GM21381 (cell line): ENCODE measurements around the gene GALNTL6.
"Not testable (repeated sequence)": the region's sequence is repeated elsewhere in the genome, so short reads cannot be mapped to it uniquely, and the experiment has no call there.

Source experiments
- ATAC-seq: cut with Tn5 transposase; IDR thresholded peaks from one replicate; pipeline ENCODE4 v1.9.1; 2021; ENCODE audit warnings: mild to moderate bottlenecking, moderate library complexity; ENCODE audit not compliant: unreplicated experiment

Gene GALNTL6

DNA sequence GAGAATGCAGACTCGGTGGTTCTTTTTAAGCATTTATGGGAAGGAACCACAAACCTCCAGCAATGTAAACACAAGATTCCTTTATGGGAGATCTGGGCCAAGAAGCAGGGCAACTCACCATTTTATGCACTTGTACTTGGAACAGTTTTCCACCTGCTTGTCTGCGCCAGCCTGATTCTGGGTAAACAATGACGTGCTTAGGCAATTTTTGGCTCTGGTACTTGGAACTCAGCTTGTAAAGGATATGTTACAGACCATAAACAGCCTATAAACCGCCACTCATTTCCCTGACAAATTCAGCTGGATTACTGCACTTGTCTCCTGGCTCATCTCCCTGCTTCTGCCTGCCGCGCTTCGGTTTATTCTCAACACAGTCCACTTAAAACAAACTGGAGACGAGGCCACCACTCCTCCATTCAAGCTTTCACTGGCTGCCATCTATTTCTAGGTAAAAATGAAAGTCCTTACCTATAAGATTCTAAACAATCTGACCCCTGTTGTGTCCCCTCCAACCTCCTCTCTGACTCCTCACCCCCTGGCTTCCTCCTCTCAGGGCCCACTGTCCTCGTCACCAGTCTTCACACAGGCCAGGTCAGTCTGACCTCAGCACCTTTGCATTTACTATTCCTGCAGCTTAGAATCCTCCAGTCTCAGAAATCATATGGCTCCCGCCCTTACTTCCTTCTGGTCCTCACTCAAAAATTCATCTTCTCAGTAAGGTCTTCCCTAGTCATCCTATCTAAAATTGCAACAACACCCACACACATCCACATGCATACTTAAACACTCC is 1149.6 kb downstream of the GALNTL6 start:
- no peak for ATAC-seq

DNA sequence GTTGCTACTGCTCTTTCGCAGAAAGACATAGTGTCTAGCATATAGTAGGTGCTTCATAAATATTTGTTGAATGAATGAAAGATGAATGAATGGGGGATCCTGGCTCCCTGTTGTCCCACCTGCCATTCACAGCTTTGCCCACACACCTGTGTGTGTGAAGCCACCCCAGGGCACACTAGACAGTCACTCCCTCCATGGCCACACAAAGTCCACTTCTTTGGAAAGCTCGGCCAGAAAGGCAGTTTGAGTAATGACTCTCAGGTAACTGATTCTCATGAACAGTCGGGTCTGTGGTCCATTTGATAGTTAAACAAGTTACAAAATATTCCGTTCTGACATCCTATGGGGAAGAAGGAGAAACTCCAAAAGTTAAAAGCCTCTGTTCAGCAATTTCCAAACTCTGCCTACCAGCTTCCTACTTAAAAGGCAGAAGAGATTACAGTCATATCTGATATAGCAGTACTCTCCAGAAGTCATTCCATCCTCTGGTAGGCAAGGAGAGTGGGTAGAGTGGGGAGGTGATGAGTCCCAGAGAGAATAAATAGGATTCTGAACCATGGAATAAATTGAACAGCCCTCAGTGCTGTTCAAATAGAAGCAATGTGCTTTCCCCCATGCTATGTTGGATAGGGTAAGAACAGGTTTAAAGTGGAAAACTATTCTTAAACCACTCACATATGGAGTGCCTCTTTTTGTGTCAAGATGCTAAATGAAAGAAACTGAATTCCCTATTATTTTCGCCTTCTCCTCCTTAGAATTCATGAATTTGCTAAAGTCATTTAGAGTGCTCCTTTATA is 1150.5 kb downstream of the GALNTL6 start:
- ATAC-seq: no peak

GRCh38 chr4:172970189-172970588 is 1157.0 kb downstream of the GALNTL6 start:
- ATAC-seq: not testable (repeated sequence)

DNA sequence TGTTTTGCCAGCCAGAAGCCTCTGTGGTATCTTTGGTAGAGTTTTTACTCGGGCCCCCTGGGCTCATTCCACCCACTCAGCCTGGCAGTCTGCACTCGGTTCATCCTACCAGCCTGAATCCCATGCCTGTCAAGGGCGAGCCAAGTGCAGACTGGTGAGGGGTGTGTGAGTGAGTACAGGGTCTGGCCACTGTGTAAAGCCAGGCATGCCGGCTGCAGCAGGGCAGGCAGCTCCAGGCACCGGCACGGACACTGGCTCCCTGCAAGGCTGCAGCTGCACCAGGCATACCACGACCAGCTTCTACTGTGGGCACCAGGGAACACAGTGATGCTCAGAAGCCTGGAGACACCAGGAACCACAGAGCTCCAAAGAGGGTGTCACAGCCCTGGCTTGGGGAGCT is 1161.4 kb downstream of the GALNTL6 start:
- ATAC-seq: no peak

GRCh38 chr4:172975651-172976229 is 1162.5 kb downstream of the GALNTL6 start:
- ATAC-seq: no peak

GRCh38 chr4:172977491-172978041 is 1164.4 kb downstream of the GALNTL6 start:
- ATAC-seq: not testable (repeated sequence)

DNA sequence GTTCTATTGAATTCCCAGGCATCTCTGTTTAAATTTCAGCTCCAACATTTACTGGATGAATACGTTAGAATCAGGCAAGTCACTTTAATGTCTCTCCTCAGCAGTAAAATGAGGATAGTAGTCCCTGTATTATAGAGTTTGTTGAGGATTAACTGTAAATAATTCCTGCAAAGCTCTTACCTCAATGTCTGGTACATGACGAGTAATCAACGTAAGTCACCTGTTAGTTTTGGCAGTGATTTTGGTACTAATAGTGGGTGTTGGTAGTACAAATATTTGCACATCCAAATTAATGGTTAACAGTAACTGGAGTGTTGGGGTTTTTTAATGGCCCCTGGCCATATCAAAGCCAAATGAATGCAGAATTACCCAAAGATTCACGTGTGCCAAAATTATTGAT is 1165.6 kb downstream of the GALNTL6 start:
- no peak for ATAC-seq

- ATAC-seq: no peak
Measured at GRCh38 chr4:172979332-172979731, 1166.1 kb downstream of the GALNTL6 start.

GRCh38 chr4:172980219-172980618 is 1167.0 kb downstream of the GALNTL6 start:
- no peak for ATAC-seq

DNA sequence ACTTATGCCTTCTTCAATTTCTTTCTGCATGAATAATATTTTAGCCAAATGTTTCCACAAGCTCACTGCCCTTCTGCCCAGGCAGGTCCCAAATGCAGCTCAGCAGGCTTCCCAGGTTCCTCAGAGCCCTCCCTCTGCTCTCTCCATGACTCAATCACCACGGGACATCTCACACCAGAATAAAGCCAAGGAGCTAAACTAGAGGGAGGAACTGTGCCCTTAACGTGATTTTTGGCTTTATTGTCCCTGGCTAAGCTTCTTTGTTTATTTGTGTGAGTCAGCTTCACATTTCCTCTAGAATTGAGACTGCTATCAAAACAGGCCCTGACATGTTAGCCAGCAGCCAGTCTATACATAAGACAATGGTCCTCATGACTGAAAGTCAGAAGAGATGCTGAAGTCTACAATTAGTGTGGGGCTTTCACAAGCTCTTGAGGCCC is 1169.0 kb downstream of the GALNTL6 start:
- ATAC-seq: no peak

- ATAC-seq: no peak
Measured at GRCh38 chr4:172983014-172983413, 1169.8 kb downstream of the GALNTL6 start.

DNA sequence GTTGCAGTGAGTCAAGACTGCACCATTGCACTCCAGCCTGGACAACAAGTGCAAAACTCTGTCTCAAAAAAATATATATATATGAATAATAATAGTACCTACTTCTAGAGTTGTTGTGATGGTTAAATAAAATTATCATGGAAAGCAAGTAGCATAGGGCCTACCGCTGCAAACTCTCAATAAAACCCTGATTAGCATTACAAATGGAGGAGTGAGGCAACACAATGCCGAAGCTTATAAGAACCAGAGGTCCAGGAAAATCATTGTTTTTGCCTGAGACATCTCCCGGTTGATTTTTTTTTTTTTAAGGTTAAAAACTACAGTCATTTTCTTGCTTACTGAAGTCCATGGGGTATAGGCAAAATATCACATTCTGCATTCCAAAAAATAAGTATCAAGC is 1170.4 kb downstream of the GALNTL6 start:
- no peak for ATAC-seq

DNA sequence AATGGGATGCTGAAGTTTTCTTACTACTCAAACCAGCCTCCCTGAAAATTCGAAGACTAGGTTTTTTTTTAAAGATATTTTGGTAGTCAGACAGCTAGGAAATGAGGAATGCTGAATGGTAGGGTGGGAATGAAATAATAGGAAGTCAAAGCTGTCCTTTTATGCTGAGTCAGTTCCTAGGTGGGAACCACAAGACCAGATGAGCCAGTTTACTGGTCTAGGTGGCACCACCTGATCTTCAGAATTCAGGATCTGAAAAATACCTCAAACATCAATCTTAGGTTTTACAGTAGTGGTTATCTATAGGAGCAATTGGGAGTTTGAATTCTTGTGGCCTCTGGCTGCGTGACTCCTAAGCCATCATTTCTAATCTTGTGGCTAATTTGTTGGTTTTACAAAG is 1172.3 kb downstream of the GALNTL6 start:
- no peak for ATAC-seq

GRCh38 chr4:172986114-172986513 is 1172.9 kb downstream of the GALNTL6 start:
- ATAC-seq: peak; percentile 83

DNA sequence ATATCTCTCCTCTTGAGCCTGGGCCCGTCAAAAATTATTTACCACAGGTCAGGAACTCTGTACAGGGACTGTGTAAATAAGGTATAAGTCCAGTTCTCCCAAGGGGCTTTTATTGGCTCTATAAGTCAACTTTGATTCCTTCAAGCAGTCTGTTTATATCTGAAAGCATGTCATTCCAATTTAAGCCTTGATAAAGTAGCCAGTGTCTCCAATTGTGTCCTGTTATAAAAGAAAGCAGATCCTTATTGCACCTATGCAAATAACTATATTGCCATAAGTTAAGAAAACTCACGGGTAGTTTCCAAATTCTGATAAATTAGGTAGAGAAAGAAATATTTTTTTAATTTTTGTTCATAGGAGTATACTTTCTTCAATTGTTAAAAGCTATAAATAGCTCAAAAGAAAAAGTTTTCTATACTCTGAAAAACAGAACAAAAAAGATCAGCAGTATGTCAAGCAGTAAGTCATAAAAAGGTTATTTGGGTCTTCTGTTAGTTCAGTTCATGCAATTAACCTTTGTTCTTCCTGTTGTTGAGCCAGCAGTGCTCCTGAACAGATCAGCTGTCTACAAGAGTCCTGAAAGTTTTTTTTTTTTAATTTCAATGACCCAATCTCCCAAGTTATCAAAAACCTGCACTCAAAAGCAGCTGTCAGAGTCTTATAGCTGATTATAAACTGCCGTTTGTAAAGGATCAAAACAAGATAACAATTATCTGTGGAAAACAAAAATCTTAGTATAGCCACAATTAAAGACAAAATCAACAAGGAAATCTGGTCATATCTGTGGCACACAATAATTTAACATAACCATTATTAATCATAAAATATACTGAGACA is 1177.0 kb downstream of the GALNTL6 start:
- ATAC-seq: no peak

DNA sequence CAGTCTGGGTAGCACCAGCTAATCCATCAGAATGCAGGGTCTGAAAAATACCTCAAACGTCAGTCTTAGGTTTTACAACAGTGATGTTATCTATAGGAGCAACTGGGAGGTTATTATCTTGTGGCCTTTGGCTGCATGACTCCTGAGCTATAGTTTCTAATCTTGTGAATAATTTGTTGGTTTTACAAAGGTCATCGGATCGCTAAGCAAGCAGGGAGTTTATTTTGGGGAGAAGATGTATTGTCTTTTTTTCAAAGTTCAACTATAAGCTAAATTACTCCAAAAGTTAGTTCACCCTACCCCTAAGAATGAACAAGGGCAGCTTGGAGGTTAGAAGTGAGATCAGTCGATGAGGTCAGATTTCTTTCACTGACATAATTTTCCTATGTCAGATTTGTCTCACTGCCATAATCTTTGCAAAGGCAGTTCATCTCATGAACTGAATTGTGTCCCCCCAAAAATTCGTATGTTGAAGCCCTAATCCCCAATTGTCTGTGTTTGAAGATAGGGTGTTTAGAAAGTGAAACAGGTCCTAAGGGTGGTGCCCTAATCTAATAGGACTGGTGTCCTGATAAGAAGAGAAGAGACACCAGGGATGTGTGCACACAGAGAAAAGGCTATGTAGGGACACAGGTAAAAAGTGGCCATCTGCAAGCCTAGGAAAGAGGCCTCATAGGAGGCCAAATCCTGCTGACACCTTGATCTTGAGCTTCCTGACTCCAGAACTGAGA is 1179.6 kb downstream of the GALNTL6 start:
- ATAC-seq: no peak

DNA sequence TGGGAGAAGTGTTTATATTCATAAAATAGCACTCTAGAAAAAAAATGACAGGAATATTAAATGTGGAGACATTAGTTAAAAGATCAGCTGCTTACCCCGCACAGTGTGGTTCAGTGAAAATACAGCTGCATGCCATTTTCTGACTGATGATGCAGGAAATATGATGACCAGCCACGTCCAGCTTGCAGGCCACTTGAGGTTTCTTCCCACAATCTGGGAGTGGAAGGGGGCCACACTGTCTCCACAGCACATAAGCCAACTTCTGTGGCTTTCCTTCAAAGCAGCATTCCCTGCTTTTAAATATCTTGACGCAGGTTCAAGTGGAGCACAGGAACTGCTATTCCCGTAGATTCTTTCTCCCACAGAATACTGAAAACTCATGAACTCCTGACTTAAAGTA is 1182.0 kb downstream of the GALNTL6 start:
- no peak for ATAC-seq

DNA sequence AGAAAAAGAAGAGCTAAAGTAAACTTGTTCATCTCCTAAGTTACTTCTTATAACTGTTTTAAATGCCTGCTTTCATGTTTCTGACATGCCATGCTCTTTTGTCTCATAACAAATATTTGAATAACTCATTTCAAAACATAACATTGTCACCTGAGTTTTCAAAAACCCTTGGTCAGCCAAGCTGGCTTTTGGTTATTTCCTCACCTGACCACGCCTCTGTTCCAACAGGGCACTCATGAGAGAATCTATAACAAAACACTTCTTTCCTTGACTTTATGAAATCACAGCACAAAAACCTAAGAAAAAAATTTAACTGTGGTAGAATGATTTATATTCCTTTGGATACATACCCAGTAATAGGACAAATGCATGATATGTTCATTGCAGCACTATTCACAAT is 1182.5 kb downstream of the GALNTL6 start:
- no peak for ATAC-seq

GRCh38 chr4:172996571-172997216 is 1183.5 kb downstream of the GALNTL6 start:
- no peak for ATAC-seq
